GM23338 (cell line): Measurements from ENCODE around the gene TUBA8. TPM values are rescaled to one million over a fixed set of nuclear protein-coding genes. Genes with fewer than 3 reads are reported as not detected.
A peak's percentile ranks its signal among the peaks of the same experiment; 100 is the strongest.

Experiments used
- ATAC-seq: fragments of 200-7000 bp; cut with Tn5 transposase; 3 replicates; pipeline ENCODE4 v1.9.1; 2020
- DNase-seq: peaks from one replicate; pipeline ENCODE4 v3.0.0-alpha.2; 2015; ENCODE audit warnings: low spot score
- H2AFZ ChIP-seq: fragments of 200-600 bp; sonication (generic); 2 replicates; pipeline ENCODE4 v1.8.0; 2016; ENCODE audit warnings: antibody characterized with exemption, mild to moderate bottlenecking, moderate library complexity
- H3F3A ChIP-seq: fragments of 200-600 bp; sonication (generic); replicated peaks from 2 replicates; pipeline ENCODE4 v1.8.0; 2017; ENCODE audit warnings: antibody characterized with exemption, mixed run types, low read depth
- H3K27ac ChIP-seq: fragments of 200-600 bp; sonication (generic); 2 replicates; pipeline ENCODE4 v1.6.1; 2016; ENCODE audit warnings: low read depth
- H3K27me3 ChIP-seq: fragments of 200-600 bp; sonication (generic); 2 replicates; pipeline ENCODE4 v1.8.0; 2016; ENCODE audit warnings: mild to moderate bottlenecking, mixed run types, moderate library complexity; ENCODE audit not compliant: insufficient read depth
- H3K36me3 ChIP-seq: fragments of 200-600 bp; sonication (generic); 2 replicates; pipeline ENCODE4 v1.8.0; 2016; ENCODE audit warnings: mild to moderate bottlenecking; ENCODE audit not compliant: insufficient read depth
- H3K4me1 ChIP-seq: fragments of 200-600 bp; sonication (generic); 2 replicates; pipeline ENCODE4 v1.8.0; 2016; ENCODE audit warnings: mild to moderate bottlenecking, moderate library complexity; ENCODE audit not compliant: insufficient read depth
- H3K4me2 ChIP-seq: fragments of 200-600 bp; sonication (generic); 2 replicates; pipeline ENCODE4 v1.7.1; 2017; ENCODE audit warnings: mixed run types
- H3K4me3 ChIP-seq: fragments of 200-600 bp; sonication (generic); 2 replicates; pipeline ENCODE4 v1.6.1; 2016; ENCODE audit warnings: mixed run types
- H3K79me2 ChIP-seq: fragments of 200-600 bp; sonication (generic); replicated peaks from 2 replicates; pipeline ENCODE4 v1.8.0; 2017; ENCODE audit warnings: mild to moderate bottlenecking; ENCODE audit not compliant: insufficient read depth
- H3K9me2 ChIP-seq: fragments of 200-600 bp; sonication (generic); 2 replicates; pipeline ENCODE4 v1.8.0; 2017; ENCODE audit not compliant: insufficient read depth
- H4K20me1 ChIP-seq: fragments of 200-600 bp; sonication (generic); replicated peaks from 2 replicates; pipeline ENCODE4 v1.8.0; 2017; ENCODE audit warnings: mild to moderate bottlenecking; ENCODE audit not compliant: insufficient read depth
- H3K27ac Mint-ChIP-seq: 2 replicates; pipeline ENCODE4 v1.8.0; 2020; ENCODE audit warnings: inconsistent platforms, mild to moderate bottlenecking, moderate library complexity, mixed read lengths
- H3K27me3 Mint-ChIP-seq: 3 replicates; pipeline ENCODE4 v1.8.0; 2022; ENCODE audit warnings: low read depth, mild to moderate bottlenecking, moderate library complexity, mixed read lengths, inconsistent platforms; ENCODE audit not compliant: insufficient read depth, poor library complexity
- H3K36me3 Mint-ChIP-seq: 3 replicates; pipeline ENCODE4 v1.8.0; 2021; ENCODE audit warnings: low read depth, mild to moderate bottlenecking, inconsistent platforms, moderate library complexity, mixed read lengths
- H3K4me1 Mint-ChIP-seq: 3 replicates; pipeline ENCODE4 v1.8.0; 2020; ENCODE audit warnings: mild to moderate bottlenecking, inconsistent platforms, mixed read lengths
- H3K4me3 Mint-ChIP-seq: 3 replicates; pipeline ENCODE4 v1.8.0; 2021; ENCODE audit warnings: moderate library complexity, mild to moderate bottlenecking, inconsistent platforms, mixed read lengths
- H3K9me3 Mint-ChIP-seq: 3 replicates; pipeline ENCODE4 v1.8.0; 2020; ENCODE audit warnings: moderate library complexity, mild to moderate bottlenecking, inconsistent platforms, mixed read lengths
- CREB1 ChIP-seq: fragments of 250-450 bp; sonication (Bioruptor Pico); IDR thresholded peaks from 2 replicates; pipeline ENCODE4 v1.5.0; 2020; ENCODE audit warnings: low read depth, mild to moderate bottlenecking, moderate library complexity
- EZH2 ChIP-seq: fragments of 200-600 bp; sonication (generic); IDR thresholded peaks from one replicate; pipeline ENCODE4 v1.8.0; 2017; ENCODE audit warnings: antibody characterized with exemption, mild to moderate bottlenecking, low read depth; ENCODE audit not compliant: unreplicated experiment
- EZH2phosphoT487 ChIP-seq: fragments of 200-600 bp; sonication (generic); IDR thresholded peaks from one replicate; pipeline ENCODE4 v1.8.1; 2018; ENCODE audit warnings: antibody characterized with exemption; ENCODE audit not compliant: unreplicated experiment
- JUNB ChIP-seq: IDR thresholded peaks from one replicate; pipeline ENCODE4 v1.6.1; 2016; ENCODE audit warnings: antibody characterized with exemption; ENCODE audit not compliant: unreplicated experiment
- NANOG ChIP-seq: IDR thresholded peaks from 2 replicates; pipeline ENCODE4 v1.6.1; 2016; ENCODE audit warnings: antibody characterized with exemption, borderline replicate concordance
- POLR2AphosphoS5 ChIP-seq: IDR thresholded peaks from 2 replicates; pipeline ENCODE4 v1.6.1; 2016; ENCODE audit warnings: antibody characterized with exemption, low read depth
- STAT1 ChIP-seq: IDR thresholded peaks from one replicate; pipeline ENCODE4 v1.6.1; 2016; ENCODE audit warnings: antibody characterized with exemption; ENCODE audit not compliant: unreplicated experiment
- ZNF114 ChIP-seq: fragments of 250-450 bp; sonication (Bioruptor Pico); IDR thresholded peaks from 2 replicates; pipeline ENCODE4 v1.5.0; 2020; ENCODE audit warnings: mild to moderate bottlenecking, moderate library complexity
- polyA plus RNA-seq: library from polyadenylated mRNA; unstranded; fragments of >200 nt; fragmentation: Nextera tagmentation; extraction: Ambion mirVana; gene quantifications from 2 replicates; pipeline ENCODE4 v1.2.1, GENCODE V29; 2016
- total RNA-seq: library from RNA; depleted of rRNA; stranded (reverse); fragments of >200 nt; shearing (Covaris generic); gene quantifications from 2 replicates; pipeline ENCODE4 v1.2.3, GENCODE V29; 2014
- TF ChIP-seq, protein P1 (sequence below): IDR thresholded peaks from one replicate; pipeline ENCODE4 v1.6.1; 2018; ENCODE audit warnings: antibody characterized with exemption; ENCODE audit not compliant: unreplicated experiment
- TF ChIP-seq, protein P2 (sequence below), 2 experiments: fragments of 200-600 bp in 1 of 2; sonication (generic) in 1 of 2; conservative IDR thresholded peaks; 2 replicates each; pipeline versions ENCODE4 v1.5.1 to v1.6.1; 2016 to 2017; ENCODE audit warnings: antibody characterized with exemption in 2 of 2, low read depth in 2 of 2, mild to moderate bottlenecking in 2 of 2, moderate library complexity in 1 of 2
- TF ChIP-seq, protein P3 (sequence below): fragments of 250-450 bp; sonication (Bioruptor Pico); IDR thresholded peaks from 2 replicates; pipeline ENCODE4 v1.5.0; 2020; ENCODE audit warnings: mild to moderate bottlenecking, moderate library complexity

TUBA8 gene
- total and polyA plus RNA-seq, 2 experiments from 2014 or later: 0.31 to 0.48 TPM

- TF ChIP-seq, protein P1, sequence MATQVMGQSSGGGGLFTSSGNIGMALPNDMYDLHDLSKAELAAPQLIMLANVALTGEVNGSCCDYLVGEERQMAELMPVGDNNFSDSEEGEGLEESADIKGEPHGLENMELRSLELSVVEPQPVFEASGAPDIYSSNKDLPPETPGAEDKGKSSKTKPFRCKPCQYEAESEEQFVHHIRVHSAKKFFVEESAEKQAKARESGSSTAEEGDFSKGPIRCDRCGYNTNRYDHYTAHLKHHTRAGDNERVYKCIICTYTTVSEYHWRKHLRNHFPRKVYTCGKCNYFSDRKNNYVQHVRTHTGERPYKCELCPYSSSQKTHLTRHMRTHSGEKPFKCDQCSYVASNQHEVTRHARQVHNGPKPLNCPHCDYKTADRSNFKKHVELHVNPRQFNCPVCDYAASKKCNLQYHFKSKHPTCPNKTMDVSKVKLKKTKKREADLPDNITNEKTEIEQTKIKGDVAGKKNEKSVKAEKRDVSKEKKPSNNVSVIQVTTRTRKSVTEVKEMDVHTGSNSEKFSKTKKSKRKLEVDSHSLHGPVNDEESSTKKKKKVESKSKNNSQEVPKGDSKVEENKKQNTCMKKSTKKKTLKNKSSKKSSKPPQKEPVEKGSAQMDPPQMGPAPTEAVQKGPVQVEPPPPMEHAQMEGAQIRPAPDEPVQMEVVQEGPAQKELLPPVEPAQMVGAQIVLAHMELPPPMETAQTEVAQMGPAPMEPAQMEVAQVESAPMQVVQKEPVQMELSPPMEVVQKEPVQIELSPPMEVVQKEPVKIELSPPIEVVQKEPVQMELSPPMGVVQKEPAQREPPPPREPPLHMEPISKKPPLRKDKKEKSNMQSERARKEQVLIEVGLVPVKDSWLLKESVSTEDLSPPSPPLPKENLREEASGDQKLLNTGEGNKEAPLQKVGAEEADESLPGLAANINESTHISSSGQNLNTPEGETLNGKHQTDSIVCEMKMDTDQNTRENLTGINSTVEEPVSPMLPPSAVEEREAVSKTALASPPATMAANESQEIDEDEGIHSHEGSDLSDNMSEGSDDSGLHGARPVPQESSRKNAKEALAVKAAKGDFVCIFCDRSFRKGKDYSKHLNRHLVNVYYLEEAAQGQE: no peak
- TF ChIP-seq JUNB: no peak
- no peak for TF ChIP-seq NANOG
- TF ChIP-seq, protein P2, sequence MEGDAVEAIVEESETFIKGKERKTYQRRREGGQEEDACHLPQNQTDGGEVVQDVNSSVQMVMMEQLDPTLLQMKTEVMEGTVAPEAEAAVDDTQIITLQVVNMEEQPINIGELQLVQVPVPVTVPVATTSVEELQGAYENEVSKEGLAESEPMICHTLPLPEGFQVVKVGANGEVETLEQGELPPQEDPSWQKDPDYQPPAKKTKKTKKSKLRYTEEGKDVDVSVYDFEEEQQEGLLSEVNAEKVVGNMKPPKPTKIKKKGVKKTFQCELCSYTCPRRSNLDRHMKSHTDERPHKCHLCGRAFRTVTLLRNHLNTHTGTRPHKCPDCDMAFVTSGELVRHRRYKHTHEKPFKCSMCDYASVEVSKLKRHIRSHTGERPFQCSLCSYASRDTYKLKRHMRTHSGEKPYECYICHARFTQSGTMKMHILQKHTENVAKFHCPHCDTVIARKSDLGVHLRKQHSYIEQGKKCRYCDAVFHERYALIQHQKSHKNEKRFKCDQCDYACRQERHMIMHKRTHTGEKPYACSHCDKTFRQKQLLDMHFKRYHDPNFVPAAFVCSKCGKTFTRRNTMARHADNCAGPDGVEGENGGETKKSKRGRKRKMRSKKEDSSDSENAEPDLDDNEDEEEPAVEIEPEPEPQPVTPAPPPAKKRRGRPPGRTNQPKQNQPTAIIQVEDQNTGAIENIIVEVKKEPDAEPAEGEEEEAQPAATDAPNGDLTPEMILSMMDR (conservative IDR thresholded peaks at IDR 0.05; ENCODE audit: low read depth in 2 of 2): no peak
- TF ChIP-seq ZNF114 (CRISPR knock-in tag): no peak
- no peak for TF ChIP-seq EZH2
- TF ChIP-seq CREB1 (CRISPR knock-in tag): no peak
- no peak for TF ChIP-seq STAT1
Observed at GRCh38 chr22:18091916-18092526, 18.6 kb upstream of the TUBA8 start (continued).

DNA sequence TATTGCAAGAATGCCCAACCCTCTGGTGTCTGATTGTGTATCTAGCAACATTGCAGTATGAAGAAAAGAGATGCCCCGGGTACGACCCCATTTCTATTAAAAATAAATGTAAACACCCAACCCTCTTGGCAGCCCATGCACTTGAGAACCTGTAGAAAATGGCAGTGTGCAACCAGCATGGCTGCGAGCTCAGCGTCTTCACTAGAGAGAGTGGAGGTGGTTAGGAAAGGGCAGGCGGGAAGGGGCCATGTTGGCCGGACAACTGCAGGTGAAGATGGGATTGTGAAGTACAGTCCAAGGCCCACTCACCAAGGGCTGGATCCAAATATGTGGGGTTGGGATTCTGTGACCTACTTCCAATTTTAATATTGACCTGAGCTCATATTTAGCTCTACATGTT lies 16.9 kb upstream of the TUBA8 start:
- Histone ChIP-seq H3F3A (no peaks in the 10 kb centered on the region), H3K27ac (0 out of 2 replicates have a peak overlapping the region, but pooled peaks have one; percentile 30), H4K20me1 (0 out of 2 replicates have a peak, but pooled peaks cover 6% of the 10 kb centered on the region), H3K27me3 (no peaks in the 10 kb centered on the region), H3K9me2 (no peaks in the 10 kb centered on the region), H2AFZ (no peak overlapping the region), H3K4me2 (no peak overlapping the region), H3K4me1 (no peaks in the 10 kb centered on the region), H3K36me3 (peaks cover 12% of the 10 kb centered on the region), H3K79me2 (no peaks in the 10 kb centered on the region), H3K4me3 (no peak overlapping the region)
- Mint-ChIP-seq H3K9me3 (peaks cover 3% of the 10 kb centered on the region; the same call in 2 of the 3 replicates), H3K27ac (no peak overlapping the region; the same call in 1 of the 2 replicates), H3K4me1 (peaks cover 2% of the 10 kb centered on the region; the same call in 2 of the 3 replicates), H3K4me3 (no peak overlapping the region), H3K36me3 (peaks cover 57% of the 10 kb centered on the region), H3K27me3 (peaks cover 8% of the 10 kb centered on the region)
- no peak for DNase-seq
- ATAC-seq: no peak
- no peak for TF ChIP-seq CREB1 (CRISPR knock-in tag)
- TF ChIP-seq, protein P3, sequence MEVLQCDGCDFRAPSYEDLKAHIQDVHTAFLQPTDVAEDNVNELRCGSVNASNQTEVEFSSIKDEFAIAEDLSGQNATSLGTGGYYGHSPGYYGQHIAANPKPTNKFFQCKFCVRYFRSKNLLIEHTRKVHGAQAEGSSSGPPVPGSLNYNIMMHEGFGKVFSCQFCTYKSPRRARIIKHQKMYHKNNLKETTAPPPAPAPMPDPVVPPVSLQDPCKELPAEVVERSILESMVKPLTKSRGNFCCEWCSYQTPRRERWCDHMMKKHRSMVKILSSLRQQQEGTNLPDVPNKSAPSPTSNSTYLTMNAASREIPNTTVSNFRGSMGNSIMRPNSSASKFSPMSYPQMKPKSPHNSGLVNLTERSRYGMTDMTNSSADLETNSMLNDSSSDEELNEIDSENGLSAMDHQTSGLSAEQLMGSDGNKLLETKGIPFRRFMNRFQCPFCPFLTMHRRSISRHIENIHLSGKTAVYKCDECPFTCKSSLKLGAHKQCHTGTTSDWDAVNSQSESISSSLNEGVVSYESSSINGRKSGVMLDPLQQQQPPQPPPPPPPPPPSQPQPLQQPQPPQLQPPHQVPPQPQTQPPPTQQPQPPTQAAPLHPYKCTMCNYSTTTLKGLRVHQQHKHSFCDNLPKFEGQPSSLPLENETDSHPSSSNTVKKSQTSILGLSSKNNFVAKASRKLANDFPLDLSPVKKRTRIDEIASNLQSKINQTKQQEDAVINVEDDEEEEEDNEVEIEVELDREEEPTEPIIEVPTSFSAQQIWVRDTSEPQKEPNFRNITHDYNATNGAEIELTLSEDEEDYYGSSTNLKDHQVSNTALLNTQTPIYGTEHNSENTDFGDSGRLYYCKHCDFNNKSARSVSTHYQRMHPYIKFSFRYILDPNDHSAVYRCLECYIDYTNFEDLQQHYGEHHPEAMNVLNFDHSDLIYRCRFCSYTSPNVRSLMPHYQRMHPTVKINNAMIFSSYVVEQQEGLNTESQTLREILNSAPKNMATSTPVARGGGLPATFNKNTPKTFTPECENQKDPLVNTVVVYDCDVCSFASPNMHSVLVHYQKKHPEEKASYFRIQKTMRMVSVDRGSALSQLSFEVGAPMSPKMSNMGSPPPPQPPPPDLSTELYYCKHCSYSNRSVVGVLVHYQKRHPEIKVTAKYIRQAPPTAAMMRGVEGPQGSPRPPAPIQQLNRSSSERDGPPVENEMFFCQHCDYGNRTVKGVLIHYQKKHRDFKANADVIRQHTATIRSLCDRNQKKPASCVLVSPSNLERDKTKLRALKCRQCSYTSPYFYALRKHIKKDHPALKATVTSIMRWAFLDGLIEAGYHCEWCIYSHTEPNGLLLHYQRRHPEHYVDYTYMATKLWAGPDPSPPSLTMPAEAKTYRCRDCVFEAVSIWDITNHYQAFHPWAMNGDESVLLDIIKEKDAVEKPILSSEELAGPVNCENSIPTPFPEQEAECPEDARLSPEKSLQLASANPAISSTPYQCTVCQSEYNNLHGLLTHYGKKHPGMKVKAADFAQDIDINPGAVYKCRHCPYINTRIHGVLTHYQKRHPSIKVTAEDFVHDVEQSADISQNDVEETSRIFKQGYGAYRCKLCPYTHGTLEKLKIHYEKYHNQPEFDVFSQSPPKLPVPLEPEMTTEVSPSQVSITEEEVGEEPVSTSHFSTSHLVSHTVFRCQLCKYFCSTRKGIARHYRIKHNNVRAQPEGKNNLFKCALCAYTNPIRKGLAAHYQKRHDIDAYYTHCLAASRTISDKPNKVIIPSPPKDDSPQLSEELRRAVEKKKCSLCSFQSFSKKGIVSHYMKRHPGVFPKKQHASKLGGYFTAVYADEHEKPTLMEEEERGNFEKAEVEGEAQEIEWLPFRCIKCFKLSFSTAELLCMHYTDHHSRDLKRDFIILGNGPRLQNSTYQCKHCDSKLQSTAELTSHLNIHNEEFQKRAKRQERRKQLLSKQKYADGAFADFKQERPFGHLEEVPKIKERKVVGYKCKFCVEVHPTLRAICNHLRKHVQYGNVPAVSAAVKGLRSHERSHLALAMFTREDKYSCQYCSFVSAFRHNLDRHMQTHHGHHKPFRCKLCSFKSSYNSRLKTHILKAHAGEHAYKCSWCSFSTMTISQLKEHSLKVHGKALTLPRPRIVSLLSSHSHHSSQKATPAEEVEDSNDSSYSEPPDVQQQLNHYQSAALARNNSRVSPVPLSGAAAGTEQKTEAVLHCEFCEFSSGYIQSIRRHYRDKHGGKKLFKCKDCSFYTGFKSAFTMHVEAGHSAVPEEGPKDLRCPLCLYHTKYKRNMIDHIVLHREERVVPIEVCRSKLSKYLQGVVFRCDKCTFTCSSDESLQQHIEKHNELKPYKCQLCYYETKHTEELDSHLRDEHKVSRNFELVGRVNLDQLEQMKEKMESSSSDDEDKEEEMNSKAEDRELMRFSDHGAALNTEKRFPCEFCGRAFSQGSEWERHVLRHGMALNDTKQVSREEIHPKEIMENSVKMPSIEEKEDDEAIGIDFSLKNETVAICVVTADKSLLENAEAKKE (CRISPR knock-in tag): no peak
- no peak for TF ChIP-seq EZH2phosphoT487
- TF ChIP-seq, protein P2 (conservative IDR thresholded peaks at IDR 0.05; ENCODE audit: low read depth in 2 of 2): no peak
- no peak for TF ChIP-seq POLR2AphosphoS5
- TF ChIP-seq EZH2: no peak
